Caco-2 (cell line): ENCODE results near the gene EXOSC5. TPM values are rescaled to one million over a fixed set of nuclear protein-coding genes. Genes with fewer than 3 reads are reported as not detected.

Experiments
- BruUV-seq: library from RNA; stranded (reverse); fragments of 400-500 nt; replicated peaks from 2 replicates; lab custom pipeline; 2021; lab: Mats Ljungman, UMichigan
- CTCF ChIA-PET: fragments of 300-600 bp; sonication (Branson Sonifier 250); formaldehyde crosslinking; loops from one replicate; lab custom pipeline; 2022; ENCODE audit warnings: antibody characterized with exemption; lab: Charles Lee
- POLR2A ChIA-PET: fragments of 300-600 bp; sonication (Branson Sonifier 250); formaldehyde crosslinking; loops from one replicate; lab custom pipeline; 2022; ENCODE audit warnings: antibody characterized with exemption; lab: Charles Lee
- DNase-seq, 2 experiments: peaks; one replicate each; pipeline versions ENCODE4 v3.0.0 to v3.0.0-alpha.2; 2020 to 2022
- H3K27me3 ChIP-seq: replicated peaks from 2 replicates; pipeline ENCODE4 v1.6.0; 2011; ENCODE audit warnings: low read length; ENCODE audit not compliant: control insufficient read depth, insufficient read depth
- H3K36me3 ChIP-seq: 2 replicates; pipeline ENCODE4 v1.5.1; 2011; ENCODE audit warnings: low read length; ENCODE audit not compliant: control insufficient read depth, insufficient read depth
- H3K4me1 ChIP-seq: fragments of 250-450 bp; sonication (Bioruptor Pico); 2 replicates; pipeline ENCODE4 v1.5.1; 2020; ENCODE audit warnings: mild to moderate bottlenecking
- H3K4me3 ChIP-seq: 2 replicates; pipeline ENCODE4 v1.5.1; 2011; ENCODE audit warnings: low read depth, mild to moderate bottlenecking, control low read depth, low read length
- H3K9me3 ChIP-seq: fragments of 250-450 bp; sonication (Bioruptor Pico); 2 replicates; pipeline ENCODE4 v1.5.1; 2020; ENCODE audit warnings: mild to moderate bottlenecking, moderate library complexity
- H3K27ac Mint-ChIP-seq: one replicate; pipeline ENCODE4 v1.8.0; 2022; ENCODE audit warnings: mixed read lengths; ENCODE audit not compliant: unreplicated experiment
- H3K27me3 Mint-ChIP-seq: one replicate; pipeline ENCODE4 v1.8.0; 2022; ENCODE audit warnings: mixed read lengths; ENCODE audit not compliant: insufficient read depth, unreplicated experiment
- H3K36me3 Mint-ChIP-seq: one replicate; pipeline ENCODE4 v1.8.0; 2022; ENCODE audit warnings: mild to moderate bottlenecking, mixed read lengths; ENCODE audit not compliant: insufficient read depth, unreplicated experiment
- H3K4me1 Mint-ChIP-seq: one replicate; pipeline ENCODE4 v1.8.0; 2022; ENCODE audit warnings: low read depth, mixed read lengths; ENCODE audit not compliant: unreplicated experiment
- H3K4me3 Mint-ChIP-seq: one replicate; pipeline ENCODE4 v1.8.0; 2022; ENCODE audit warnings: mild to moderate bottlenecking, moderate library complexity, mixed read lengths; ENCODE audit not compliant: unreplicated experiment
- H3K9me3 Mint-ChIP-seq: one replicate; pipeline ENCODE4 v1.8.0; 2022; ENCODE audit warnings: mixed read lengths; ENCODE audit not compliant: unreplicated experiment
- intact Hi-C: fragments of 100-400 bp; cut with micrococcal nuclease; formaldehyde crosslinking; loops from one replicate; pipeline ENCODE4 v1.10.0; 2022; ENCODE audit not compliant: unreplicated experiment
- total RNA-seq: library from RNA; stranded (reverse); gene quantifications from 2 replicates; pipeline ENCODE4 v1.2.3, GENCODE V29; 2022
- TF ChIP-seq, protein P1 (sequence below), 2 experiments: fragments of 200-600 bp in 1 of 2; IDR thresholded peaks; 1 replicate in 1 of 2; 2 replicates in 1 of 2; pipeline versions ENCODE4 v1.5.1 to v1.8.0; 2011 to 2022; ENCODE audit warnings: antibody characterized with exemption in 1 of 2, control low read depth in 1 of 2, inconsistent platforms in 1 of 2, low read depth in 1 of 2, low read length in 1 of 2, mild to moderate bottlenecking in 1 of 2, moderate library complexity in 1 of 2; ENCODE audit not compliant: insufficient read depth in 1 of 2, severe bottlenecking in 1 of 2, unreplicated experiment in 1 of 2

Gene EXOSC5
- total RNA-seq, 1 experiment from 2014 or later: 36.6 TPM

DNA sequence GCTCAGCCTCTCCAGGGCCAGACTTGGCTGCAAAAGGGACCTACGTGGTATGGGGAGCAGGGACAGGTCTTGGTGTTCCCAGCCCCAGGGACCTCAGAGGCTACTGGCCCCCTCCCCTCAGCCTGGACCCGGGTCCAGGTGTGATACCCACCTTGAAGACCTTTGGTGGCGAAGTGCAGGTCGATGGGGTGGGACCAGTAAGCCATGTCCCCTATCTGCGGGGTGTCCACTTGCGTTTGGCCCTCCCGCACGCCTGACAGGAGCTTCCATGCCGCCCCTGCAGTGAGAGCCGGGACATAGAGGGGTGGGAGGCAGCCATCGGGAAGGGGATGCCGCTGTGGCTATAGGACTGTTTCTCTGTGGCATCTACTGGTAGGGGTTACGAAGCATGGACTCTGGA, 39.4 kb downstream of the EXOSC5 start:
- Histone ChIP-seq H3K4me3 (no peak overlapping the region), H3K9me3 (no peaks in the 10 kb centered on the region), H3K4me1 (no peaks in the 10 kb centered on the region), H3K27me3 (no peaks in the 10 kb centered on the region; the same call in 1 of the 2 replicates), H3K36me3 (no peaks in the 10 kb centered on the region)
- ChIA-PET POLR2A (no interaction called here), CTCF (no interaction called here)
- peaks cover 6% of the 10 kb centered on the region for H3K4me1 Mint-ChIP-seq
- DNase-seq: no peak
- H3K36me3 Mint-ChIP-seq: peaks cover 6% of the 10 kb centered on the region
- H3K27ac Mint-ChIP-seq: no peak overlapping the region
- BruUV-seq: no TSS peak
- TF ChIP-seq, protein P1, sequence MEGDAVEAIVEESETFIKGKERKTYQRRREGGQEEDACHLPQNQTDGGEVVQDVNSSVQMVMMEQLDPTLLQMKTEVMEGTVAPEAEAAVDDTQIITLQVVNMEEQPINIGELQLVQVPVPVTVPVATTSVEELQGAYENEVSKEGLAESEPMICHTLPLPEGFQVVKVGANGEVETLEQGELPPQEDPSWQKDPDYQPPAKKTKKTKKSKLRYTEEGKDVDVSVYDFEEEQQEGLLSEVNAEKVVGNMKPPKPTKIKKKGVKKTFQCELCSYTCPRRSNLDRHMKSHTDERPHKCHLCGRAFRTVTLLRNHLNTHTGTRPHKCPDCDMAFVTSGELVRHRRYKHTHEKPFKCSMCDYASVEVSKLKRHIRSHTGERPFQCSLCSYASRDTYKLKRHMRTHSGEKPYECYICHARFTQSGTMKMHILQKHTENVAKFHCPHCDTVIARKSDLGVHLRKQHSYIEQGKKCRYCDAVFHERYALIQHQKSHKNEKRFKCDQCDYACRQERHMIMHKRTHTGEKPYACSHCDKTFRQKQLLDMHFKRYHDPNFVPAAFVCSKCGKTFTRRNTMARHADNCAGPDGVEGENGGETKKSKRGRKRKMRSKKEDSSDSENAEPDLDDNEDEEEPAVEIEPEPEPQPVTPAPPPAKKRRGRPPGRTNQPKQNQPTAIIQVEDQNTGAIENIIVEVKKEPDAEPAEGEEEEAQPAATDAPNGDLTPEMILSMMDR (IDR thresholded peaks at IDR 0.05; ENCODE audit: insufficient read depth in 1 of 2, low read depth in 1 of 2, low read length in 1 of 2, severe bottlenecking in 1 of 2, unreplicated experiment in 1 of 2): no peak
- no peaks in the 10 kb centered on the region for H3K27me3 Mint-ChIP-seq
- no peak overlapping the region for H3K4me3 Mint-ChIP-seq
- intact Hi-C loops: no loop called here
- H3K9me3 Mint-ChIP-seq: no peaks in the 10 kb centered on the region

DNA sequence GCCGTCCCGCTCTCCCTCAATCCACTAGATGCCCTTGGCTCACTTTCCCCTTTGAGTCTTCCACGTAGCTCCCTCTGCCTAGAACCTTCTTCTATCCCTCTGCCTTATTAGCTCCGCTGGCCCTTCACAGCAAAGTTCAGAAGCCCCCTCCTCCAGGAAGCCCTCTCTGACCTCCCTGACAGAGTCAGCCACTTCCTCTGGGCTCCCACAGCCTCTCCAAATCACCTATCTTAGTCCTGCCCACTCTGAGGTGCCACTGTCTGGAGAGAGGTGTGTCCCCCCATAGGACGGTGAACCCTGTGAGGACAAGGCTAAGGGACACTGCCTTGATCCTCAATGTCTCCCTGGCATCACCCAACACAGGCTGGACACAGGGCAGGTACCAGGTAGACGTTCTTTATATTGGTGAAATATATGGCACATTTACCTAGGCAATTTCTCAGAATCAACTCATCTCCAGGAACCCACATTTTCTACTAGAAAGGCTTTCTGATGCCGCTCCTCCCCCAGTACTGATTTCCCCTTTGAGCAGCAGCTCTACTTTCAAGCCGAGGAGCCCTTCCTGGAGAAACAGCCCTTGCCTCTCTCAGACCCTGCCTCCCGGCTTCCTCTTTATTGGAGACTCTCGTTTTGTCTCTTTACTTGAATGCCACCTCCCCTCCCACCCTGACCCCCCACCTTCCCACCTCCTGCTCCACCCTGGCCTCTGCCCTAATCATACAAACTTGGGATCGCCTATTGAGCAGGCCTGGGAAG, 40.0 kb downstream of the EXOSC5 start:
- no peaks in the 10 kb centered on the region for H3K4me1 ChIP-seq
- H3K27me3 Mint-ChIP-seq: peaks cover 2% of the 10 kb centered on the region
- no peaks in the 10 kb centered on the region for H3K9me3 Mint-ChIP-seq
- TF ChIP-seq, protein P1 (IDR thresholded peaks at IDR 0.05; ENCODE audit: insufficient read depth in 1 of 2, low read depth in 1 of 2, low read length in 1 of 2, severe bottlenecking in 1 of 2, unreplicated experiment in 1 of 2): no peak
- H3K4me3 Mint-ChIP-seq: no peak overlapping the region
- no peaks in the 10 kb centered on the region; the same call in 1 of the 2 replicates for H3K27me3 ChIP-seq
- BruUV-seq: no TSS peak
- H3K9me3 ChIP-seq: no peaks in the 10 kb centered on the region
- H3K27ac Mint-ChIP-seq: no peak overlapping the region
- peaks cover 11% of the 10 kb centered on the region for H3K4me1 Mint-ChIP-seq
- CTCF ChIA-PET: no interaction called here
- intact Hi-C loops: no loop called here
- POLR2A ChIA-PET: no interaction called here
- no peak overlapping the region for H3K4me3 ChIP-seq
- H3K36me3 Mint-ChIP-seq: peaks cover 6% of the 10 kb centered on the region
- no peak for DNase-seq
- no peaks in the 10 kb centered on the region for H3K36me3 ChIP-seq

DNA sequence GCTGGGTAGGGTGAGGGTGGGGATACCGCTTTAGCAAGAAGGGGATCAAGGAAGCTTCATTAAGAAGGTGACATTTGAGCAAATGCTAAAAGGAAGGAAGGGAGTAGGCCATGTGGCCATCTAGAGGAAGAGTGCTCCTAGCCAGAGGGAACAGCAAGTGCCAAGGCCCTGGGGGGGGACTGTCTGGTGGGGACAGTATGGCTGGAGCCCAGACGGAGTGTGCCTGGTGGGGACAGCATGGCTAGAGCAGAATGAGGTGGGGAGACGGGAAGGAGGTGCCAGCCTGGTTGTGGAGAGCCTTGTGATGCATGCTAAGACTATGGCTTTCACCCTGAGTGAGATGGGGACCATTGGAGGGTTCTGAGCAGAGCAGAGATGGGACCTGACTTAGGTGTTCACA, 41.4 kb downstream of the EXOSC5 start:
- peaks cover 9% of the 10 kb centered on the region for H3K27me3 Mint-ChIP-seq
- H3K4me3 Mint-ChIP-seq: no peak overlapping the region
- H3K36me3 Mint-ChIP-seq: peaks cover 11% of the 10 kb centered on the region
- Histone ChIP-seq H3K4me1 (peaks cover 4% of the 10 kb centered on the region; the same call in 1 of the 2 replicates), H3K4me3 (no peak overlapping the region), H3K9me3 (no peaks in the 10 kb centered on the region), H3K36me3 (no peaks in the 10 kb centered on the region), H3K27me3 (no peaks in the 10 kb centered on the region; the same call in 1 of the 2 replicates)
- H3K9me3 Mint-ChIP-seq: no peaks in the 10 kb centered on the region
- TF ChIP-seq, protein P1 (IDR thresholded peaks at IDR 0.05; ENCODE audit: insufficient read depth in 1 of 2, low read depth in 1 of 2, low read length in 1 of 2, severe bottlenecking in 1 of 2, unreplicated experiment in 1 of 2): no peak
- BruUV-seq: no TSS peak
- POLR2A ChIA-PET: interaction anchor here (1.2 kb wide), 1 partner anchor 8 kb away, joined by 3 read pairs; no protein-coding TSS in a partner anchor
- intact Hi-C loops: no loop called here
- peaks cover 21% of the 10 kb centered on the region for H3K4me1 Mint-ChIP-seq
- CTCF ChIA-PET: interaction anchor here (1.4 kb wide), 1 partner anchor 8 kb away, joined by 6 read pairs; the partner anchor contains the start of gene B9D2
- DNase-seq: no peak
- H3K27ac Mint-ChIP-seq: no peak overlapping the region
